HG02938 (cell line): ENCODE results near the gene R3HDM4.
"Not testable (repeated sequence)": the region's sequence is repeated elsewhere in the genome, so short reads cannot be mapped to it uniquely, and the experiment has no call there.

ENCODE experiments used
- ATAC-seq: cut with Tn5 transposase; IDR thresholded peaks from one replicate; pipeline ENCODE4 v1.9.1; 2021; ENCODE audit warnings: mild to moderate bottlenecking, moderate library complexity; ENCODE audit not compliant: unreplicated experiment

Gene R3HDM4

DNA sequence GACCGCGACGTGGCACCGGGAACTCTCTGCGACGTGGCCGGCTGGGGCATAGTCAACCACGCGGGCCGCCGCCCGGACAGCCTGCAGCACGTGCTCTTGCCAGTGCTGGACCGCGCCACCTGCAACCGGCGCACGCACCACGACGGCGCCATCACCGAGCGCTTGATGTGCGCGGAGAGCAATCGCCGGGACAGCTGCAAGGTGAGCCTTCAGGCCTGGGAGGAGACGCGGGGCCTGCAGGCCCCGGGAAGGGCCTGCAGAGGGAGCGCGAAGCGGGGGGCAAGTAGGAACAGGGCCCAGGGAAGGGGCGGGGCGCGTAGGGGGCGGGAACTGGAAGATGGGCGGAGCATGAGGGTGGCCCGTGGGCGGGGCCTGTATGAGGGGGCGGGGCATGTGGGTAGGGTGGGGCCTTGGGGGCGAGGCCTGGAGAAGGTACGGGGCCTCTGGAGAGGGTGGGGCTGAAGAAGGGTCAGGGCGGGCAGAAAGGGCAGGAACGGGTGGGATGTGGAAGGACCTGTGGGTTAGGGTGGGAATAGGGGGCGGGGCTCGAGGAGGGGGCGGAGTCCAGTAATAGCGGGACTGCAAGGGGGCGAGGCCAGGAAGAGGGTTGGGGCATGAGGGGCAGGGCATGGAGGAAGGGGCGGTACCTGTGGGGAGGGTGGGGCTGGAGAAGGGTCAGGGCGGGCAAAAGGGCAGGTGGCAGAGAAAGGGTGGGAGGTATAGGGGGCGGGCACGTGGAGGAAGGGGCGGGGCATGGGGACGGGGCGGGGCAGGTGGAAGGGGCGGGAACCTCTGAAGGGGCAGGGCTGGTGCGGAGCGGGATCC, 51.1 kb downstream of the R3HDM4 start:
- no peak for ATAC-seq

DNA sequence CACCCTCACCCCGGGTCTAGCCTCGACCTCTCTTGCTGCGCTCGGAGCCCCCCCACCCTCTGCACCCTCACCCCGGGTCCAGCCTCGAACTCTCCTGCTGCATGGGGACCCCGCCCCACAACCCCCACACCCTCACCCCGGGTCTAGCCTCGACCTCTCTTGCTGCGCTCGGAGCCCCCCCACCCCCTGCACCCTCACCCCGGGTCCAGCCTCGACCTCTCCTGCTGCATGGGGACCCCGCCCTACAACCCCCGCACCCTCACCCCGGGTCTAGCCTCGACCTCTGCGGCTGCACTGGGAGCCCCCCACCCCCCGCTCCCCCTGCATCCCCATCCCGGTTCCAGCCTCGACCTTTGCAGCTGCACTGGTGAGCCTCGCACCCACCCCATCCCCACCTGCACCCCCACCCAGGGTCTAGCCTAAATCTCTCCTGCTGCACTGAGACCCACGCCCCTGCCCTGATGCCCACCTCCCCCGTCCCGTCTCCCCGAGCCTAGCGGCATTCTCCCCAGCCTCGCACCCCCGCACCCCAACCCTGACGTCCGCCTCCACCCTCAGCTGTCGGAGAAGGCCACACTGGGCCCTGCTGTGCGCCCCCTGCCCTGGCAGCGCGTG, 51.8 kb downstream of the R3HDM4 start:
- no peak for ATAC-seq

- ATAC-seq, result no peak
Observed at GRCh38 chr19:858868-859843, 53.9 kb downstream of the R3HDM4 start, which contains the start of gene CFD. Gene CFD, plus strand, starts transcription at chr19:859664. Its CDS starts 26 bp downstream, at chr19:859690.

DNA sequence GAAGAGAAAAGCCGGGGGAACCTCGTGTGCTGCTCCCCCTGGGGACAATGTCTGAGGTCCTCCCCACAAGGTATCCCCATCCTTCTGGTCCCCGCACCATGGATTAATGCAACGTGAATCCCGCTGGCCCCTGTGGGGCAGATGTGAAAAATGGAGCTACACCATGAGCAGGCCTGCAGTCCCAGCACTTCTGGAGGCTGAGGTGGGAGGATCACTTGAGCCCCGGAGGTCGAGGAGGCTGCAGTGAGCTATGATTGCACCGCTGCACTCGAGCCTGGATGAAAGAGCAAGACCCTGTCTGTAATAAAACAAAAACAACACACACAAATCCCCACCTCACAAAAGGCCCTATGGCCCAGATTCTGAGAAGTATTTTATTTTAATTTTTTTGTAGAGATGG, 54.7 kb downstream of the R3HDM4 start:
- ATAC-seq, result no peak

- no peak for ATAC-seq
Observed at GRCh38 chr19:855566-856120, 57.4 kb downstream of the R3HDM4 start.

- no peak for ATAC-seq
Observed at GRCh38 chr19:855142-855541, 57.9 kb downstream of the R3HDM4 start.

DNA sequence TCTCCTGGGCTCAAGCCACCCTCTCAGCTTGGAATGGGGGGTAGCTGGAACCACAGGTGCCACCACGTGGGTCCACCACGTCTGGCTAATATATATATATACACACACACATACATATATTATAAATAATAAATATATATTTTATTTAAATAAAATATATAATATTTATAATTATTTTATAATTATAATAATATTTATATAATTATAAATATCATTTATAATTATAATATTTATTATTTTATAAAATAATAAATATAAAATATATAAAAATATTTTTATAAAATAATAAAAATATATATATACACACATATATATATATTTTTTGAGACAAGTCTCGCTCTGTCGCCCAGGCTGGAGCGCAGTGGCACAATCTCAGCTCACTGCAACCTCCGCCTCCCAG, 58.5 kb downstream of the R3HDM4 start:
- no peak for ATAC-seq

GRCh38 chr19:853614-854220, 59.3 kb downstream of the R3HDM4 start:
- not testable (repeated sequence) for ATAC-seq

DNA sequence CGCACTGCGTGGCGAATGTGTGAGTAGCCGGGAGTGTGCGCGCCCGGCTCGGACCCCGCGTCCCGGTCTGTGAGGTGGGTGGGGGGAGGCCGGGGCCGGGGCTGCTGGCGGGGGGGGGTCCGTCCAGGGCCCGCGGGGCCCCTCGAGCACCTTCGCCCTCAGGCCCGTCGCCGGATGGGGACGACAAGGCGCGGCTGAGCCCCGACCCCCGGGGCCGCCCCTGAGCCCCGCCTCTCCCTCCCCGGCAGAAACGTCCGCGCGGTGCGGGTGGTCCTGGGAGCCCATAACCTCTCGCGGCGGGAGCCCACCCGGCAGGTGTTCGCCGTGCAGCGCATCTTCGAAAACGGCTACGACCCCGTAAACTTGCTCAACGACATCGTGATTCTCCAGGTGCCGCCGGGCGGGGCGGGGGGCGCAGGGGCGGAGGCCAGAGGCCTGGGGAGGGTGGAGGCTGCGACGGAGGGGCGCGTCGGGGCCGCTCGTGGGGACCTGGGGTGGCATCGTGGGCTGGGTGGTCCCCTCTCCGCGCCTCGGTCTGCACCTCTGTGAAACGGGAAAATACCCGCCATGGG, 59.9 kb downstream of the R3HDM4 start:
- ATAC-seq, result no peak

DNA sequence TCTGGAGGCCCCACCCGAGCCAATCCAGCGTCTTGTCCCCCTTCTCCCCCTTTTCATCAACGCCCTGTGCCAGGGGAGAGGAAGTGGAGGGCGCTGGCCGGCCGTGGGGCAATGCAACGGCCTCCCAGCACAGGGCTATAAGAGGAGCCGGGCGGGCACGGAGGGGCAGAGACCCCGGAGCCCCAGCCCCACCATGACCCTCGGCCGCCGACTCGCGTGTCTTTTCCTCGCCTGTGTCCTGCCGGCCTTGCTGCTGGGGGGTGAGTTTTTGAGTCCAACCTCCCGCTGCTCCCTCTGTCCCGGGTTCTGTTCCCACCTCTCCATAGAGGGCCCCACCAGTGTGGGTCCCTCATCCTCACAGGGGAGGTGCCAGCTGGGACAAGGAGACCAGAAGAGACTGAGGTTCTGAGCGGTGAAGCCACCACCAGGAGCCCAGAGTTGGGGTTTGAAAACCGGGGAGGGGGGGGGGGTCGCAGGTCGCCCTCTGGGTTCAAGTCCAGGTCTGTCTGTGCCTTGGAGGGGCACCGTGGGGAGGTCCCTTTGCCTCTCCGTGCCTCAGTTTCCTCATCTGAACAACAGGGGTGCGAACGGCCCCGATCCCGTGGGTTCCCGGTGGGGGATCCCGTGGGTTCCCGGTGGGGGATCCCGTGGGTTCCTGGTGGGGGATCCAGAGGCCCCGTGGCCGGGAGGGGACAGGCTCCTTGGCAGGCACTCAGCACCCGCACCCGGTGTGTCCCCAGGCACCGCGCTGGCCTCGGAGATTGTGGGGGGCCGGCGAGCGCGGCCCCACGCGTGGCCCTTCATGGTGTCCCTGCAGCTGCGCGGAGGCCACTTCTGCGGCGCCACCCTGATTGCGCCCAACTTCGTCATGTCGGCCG, 60.6 kb downstream of the R3HDM4 start, which contains the start of gene ELANE:
Gene ELANE, plus strand, starts transcription at position 168 of the 878 bp plus-strand sequence. Its CDS starts 26 bp downstream, at position 194.
- no peak for ATAC-seq

- ATAC-seq, result no peak
Observed at GRCh38 chr19:850979-851335, 62.1 kb downstream of the R3HDM4 start.

- no peak for ATAC-seq
Observed at GRCh38 chr19:850221-850978, 62.6 kb downstream of the R3HDM4 start.

DNA sequence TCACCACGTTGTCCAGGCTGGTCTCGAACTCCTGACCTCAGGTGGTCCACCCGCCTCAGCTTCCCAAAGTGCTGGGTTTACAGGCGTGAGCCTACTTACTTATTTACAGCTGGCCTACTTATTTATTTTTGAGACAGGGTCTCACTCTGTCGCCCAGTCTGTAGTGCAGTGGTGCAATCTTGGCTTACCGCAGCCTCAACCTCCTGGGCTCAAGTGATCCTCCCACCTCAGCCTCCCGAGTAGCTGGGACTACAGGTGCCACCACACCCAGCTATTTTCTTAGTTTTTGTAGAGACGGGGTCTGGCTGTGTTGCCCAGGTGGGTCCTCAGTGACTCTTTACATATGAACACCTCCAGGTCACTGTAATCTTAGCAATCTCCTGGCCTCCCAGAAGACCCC, 63.8 kb downstream of the R3HDM4 start:
- ATAC-seq, result not testable (repeated sequence)

DNA sequence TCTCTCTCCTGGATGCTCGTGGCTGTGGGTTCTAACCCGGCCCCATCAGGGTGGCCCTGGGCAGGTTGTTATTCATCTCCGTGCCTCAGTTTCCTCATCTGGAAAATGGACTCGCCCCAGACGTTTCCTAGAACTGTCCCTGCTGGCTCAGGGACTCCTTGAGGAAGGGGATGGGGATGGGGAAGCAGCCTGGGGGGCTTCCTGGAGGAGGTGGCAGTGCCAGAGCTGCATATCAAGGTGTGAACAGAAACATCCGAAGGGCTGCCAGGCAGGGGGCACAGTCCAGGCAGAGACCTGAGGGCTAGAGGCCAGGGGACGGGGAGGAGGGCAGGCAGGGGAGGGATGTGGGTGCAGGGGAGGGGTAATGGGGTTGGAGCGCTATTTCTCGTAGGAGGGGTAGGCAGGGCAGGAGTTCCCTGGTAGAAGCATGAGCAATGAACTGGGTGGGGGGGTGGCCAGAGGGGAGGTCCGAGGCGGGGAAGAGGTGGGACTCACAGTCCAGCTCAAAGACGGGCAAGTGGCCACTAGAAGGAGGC, 64.6 kb downstream of the R3HDM4 start:
- no peak for ATAC-seq
